Measurements from ENCODE around the gene CACNA2D4. TPM values are rescaled to one million over a fixed set of nuclear protein-coding genes. Genes with fewer than 3 reads are reported as not detected.

The CACNA2D4 gene
- total RNA-seq, 1 donor from 2014 or later, result not detected

GRCh38 chr12:1863823-1864222, 54.6 kb downstream of the CACNA2D4 start:
- peak; percentile 5 for DNase-seq
- Mint-ChIP-seq H3K4me1 (ENCODE audit: low read depth, unreplicated experiment) (peaks cover 2% of the 10 kb centered on the region), H3K4me3 (ENCODE audit: unreplicated experiment) (no peak overlapping the region), H3K27ac (ENCODE audit: unreplicated experiment) (no peak overlapping the region), H3K9me3 (ENCODE audit: unreplicated experiment) (peaks cover 5% of the 10 kb centered on the region), H3K27me3 (ENCODE audit: unreplicated experiment) (no peaks in the 10 kb centered on the region), H3K36me3 (ENCODE audit: unreplicated experiment) (peaks cover 9% of the 10 kb centered on the region)
- no peak for TF ChIP-seq CTCF (IDR thresholded peaks at IDR 0.05; ENCODE audit: partially characterized antibody, unreplicated experiment)

GRCh38 chr12:1862973-1863372, 55.5 kb downstream of the CACNA2D4 start:
- Mint-ChIP-seq H3K36me3 (ENCODE audit: unreplicated experiment) (peaks cover 5% of the 10 kb centered on the region), H3K4me3 (ENCODE audit: unreplicated experiment) (no peak overlapping the region)

GRCh38 chr12:1859643-1860042, 58.8 kb downstream of the CACNA2D4 start:
- no peak for TF ChIP-seq CTCF (IDR thresholded peaks at IDR 0.05; ENCODE audit: partially characterized antibody, unreplicated experiment)
- peaks cover 5% of the 10 kb centered on the region for H3K27me3 Mint-ChIP-seq (ENCODE audit: unreplicated experiment)

More at GRCh38 chr12:1862973-1863372, 55.5 kb downstream of the CACNA2D4 start:
- TF ChIP-seq CTCF (IDR thresholded peaks at IDR 0.05; ENCODE audit: partially characterized antibody, unreplicated experiment), result no peak
- Mint-ChIP-seq H3K9me3 (ENCODE audit: unreplicated experiment) (peaks cover 3% of the 10 kb centered on the region), H3K27me3 (ENCODE audit: unreplicated experiment) (no peaks in the 10 kb centered on the region), H3K4me1 (ENCODE audit: low read depth, unreplicated experiment) (peaks cover 2% of the 10 kb centered on the region), H3K27ac (ENCODE audit: unreplicated experiment) (no peak overlapping the region)
- DNase-seq, result no peak

GRCh38 chr12:1858456-1858855, 60.0 kb downstream of the CACNA2D4 start:
- peaks cover 6% of the 10 kb centered on the region for H3K27me3 Mint-ChIP-seq (ENCODE audit: unreplicated experiment)
- no peak for DNase-seq
- H3K4me1 Mint-ChIP-seq (ENCODE audit: low read depth, unreplicated experiment), result peaks cover 2% of the 10 kb centered on the region
- H3K27ac Mint-ChIP-seq (ENCODE audit: unreplicated experiment), result no peak overlapping the region
- H3K36me3 Mint-ChIP-seq (ENCODE audit: unreplicated experiment), result peaks cover 31% of the 10 kb centered on the region
- peaks cover 8% of the 10 kb centered on the region for H3K9me3 Mint-ChIP-seq (ENCODE audit: unreplicated experiment)
- TF ChIP-seq CTCF (IDR thresholded peaks at IDR 0.05; ENCODE audit: partially characterized antibody, unreplicated experiment), result no peak
- no peak overlapping the region for H3K4me3 Mint-ChIP-seq (ENCODE audit: unreplicated experiment)

More at GRCh38 chr12:1859643-1860042, 58.8 kb downstream of the CACNA2D4 start:
- Mint-ChIP-seq H3K4me3 (ENCODE audit: unreplicated experiment) (no peak overlapping the region), H3K27ac (ENCODE audit: unreplicated experiment) (no peak overlapping the region), H3K9me3 (ENCODE audit: unreplicated experiment) (peaks cover 8% of the 10 kb centered on the region), H3K36me3 (ENCODE audit: unreplicated experiment) (peaks cover 24% of the 10 kb centered on the region), H3K4me1 (ENCODE audit: low read depth, unreplicated experiment) (peaks cover 2% of the 10 kb centered on the region)
- peak; percentile 22 for DNase-seq

GRCh38 chr12:1857821-1858220, 60.6 kb downstream of the CACNA2D4 start:
- TF ChIP-seq CTCF (IDR thresholded peaks at IDR 0.05; ENCODE audit: partially characterized antibody, unreplicated experiment), result no peak
- H3K27me3 Mint-ChIP-seq (ENCODE audit: unreplicated experiment), result peaks cover 6% of the 10 kb centered on the region
- H3K27ac Mint-ChIP-seq (ENCODE audit: unreplicated experiment), result no peak overlapping the region
- peaks cover 31% of the 10 kb centered on the region for H3K36me3 Mint-ChIP-seq (ENCODE audit: unreplicated experiment)
- H3K4me3 Mint-ChIP-seq (ENCODE audit: unreplicated experiment), result no peak overlapping the region
- no peak for DNase-seq
- peaks cover 2% of the 10 kb centered on the region for H3K4me1 Mint-ChIP-seq (ENCODE audit: low read depth, unreplicated experiment)
- peaks cover 8% of the 10 kb centered on the region for H3K9me3 Mint-ChIP-seq (ENCODE audit: unreplicated experiment)
